NCI-H1694 treated with DMSO at 0.1 percent for 48 hours (cell line): ENCODE measurements around the gene RFT1.

Experiments used
- DNase-seq: peaks from one replicate; lab custom pipeline; 2025; lab: John Stamatoyannopoulos, UW

RFT1 gene

DNA sequence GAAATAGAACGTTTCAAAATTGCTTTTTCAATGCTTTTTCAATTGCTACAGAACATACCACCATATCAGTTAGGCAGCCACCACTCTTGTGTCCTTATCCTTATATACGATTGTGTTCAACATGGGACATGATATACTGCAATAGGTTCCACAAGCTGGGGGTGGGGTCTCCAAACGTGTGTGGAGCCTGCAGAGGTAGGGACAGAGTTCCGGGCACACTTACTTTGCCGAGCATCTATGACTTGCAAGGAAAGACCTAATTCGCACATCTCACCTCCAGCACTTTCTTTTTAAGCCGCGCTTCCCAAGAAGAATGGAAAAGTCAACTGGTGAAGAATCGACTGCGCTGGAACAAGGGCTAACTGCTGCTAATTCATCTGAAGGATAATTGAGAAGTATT lies 44.8 kb downstream of the RFT1 start:
- no peak for DNase-seq

DNA sequence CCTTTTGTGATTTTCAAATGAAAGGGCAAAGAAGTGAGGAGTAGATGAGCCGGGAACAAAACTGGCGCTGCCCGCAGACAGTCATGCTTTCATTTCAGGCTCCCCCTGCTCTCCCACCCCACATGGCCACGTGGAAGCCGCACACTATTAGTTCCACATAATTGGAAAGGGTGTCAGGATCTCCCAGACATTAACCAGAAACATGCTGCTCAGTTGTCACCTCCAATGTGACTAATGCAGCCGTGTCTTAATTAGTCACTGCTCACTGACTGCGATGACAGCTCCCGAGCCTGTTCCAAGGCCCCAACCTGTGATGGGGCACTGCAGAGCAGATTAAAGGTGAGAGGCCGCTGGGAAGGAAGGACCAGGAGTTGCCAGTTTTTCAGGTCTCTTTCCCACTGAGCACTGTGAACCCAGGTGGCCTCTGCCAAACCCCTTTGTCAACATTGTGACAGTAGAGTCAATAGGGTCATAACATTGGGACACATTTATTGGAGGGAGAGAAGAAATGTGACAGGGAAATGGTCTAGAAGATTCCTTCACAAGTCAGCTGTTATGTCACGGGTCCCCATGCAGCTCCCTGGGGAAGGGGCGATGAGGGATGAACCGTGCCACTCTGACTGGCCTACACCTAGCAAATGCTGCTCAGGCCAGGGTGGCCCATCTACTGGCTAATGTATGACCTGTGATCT lies 45.8 kb downstream of the RFT1 start:
- peak; percentile 25 for DNase-seq

DNA sequence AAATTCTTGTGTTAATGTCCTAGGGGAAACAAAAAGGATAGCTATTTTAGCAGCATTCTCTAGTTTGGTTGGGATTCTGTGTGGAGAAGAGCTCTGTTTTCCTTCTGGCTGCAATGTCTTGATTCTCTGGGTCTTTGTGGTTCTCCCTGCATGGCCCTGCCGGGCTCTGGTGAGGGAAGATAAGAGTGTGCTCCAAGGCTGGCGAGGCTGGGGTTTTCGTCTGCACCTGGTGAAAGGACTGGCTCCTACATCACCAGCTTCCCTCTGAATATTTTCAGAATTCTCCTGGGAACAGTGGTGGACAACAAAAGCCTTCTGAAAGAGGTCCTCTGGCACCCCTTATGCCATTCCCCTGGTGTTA lies 46.3 kb downstream of the RFT1 start:
- no peak for DNase-seq

DNA sequence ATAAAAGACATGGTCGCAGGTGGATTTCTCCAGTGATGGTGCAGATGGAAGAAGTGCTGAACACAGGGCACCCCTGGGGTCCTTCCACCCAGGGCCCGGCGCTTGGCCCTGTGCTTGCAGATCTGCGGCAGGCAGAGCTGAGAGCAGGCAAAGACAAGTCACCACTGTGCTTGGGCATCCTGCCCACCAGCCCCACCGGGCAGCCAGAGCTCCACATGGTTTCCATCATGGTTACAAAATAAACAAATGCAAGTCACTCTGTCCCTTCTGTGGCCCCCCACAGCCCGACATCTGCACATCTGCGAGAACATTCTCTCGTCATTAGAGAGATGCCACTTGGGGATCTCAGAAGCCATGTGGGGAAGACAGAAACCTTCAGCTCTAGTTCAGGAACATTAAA lies 46.7 kb downstream of the RFT1 start:
- peak; percentile 13 for DNase-seq

DNA sequence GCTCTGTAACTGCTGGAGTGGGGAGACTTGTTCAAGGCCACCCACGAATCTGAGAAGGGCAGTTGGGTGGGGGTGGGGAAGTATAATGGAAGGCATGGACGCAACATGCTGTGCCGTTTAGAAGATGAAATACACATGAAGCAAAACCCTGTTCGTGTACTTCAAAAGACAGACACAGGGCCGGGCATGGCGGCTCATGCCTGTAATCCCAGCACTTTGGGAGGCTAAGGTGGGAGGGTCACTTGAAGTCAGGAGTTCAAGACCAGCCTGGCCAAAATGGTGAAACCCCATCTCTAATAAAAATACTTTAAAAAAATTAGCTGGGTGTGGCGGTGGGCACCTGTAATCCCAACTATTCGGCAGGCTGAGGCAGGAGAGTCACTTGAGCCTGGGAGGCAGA lies 47.5 kb downstream of the RFT1 start:
- no peak for DNase-seq

DNA sequence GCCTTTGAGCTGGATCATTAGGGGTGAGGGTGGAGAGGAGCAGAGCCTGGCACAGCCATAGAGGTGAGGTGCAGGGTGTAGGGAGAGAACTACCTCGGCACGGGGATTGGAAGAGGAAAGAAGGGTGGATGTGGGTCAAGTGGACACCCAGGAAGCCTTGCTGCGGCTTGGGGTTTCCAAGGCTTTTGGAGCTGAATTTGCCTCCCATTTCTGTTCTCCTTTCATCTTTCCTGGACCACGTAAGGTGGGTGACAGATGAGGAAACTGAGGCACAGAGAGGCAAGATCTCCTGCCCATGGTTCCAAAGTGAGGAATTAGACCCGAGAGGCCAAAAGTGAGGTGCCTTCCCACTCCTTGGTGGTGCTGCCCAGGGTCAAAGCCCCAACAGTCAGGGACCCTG lies 48.9 kb downstream of the RFT1 start:
- no peak for DNase-seq

DNA sequence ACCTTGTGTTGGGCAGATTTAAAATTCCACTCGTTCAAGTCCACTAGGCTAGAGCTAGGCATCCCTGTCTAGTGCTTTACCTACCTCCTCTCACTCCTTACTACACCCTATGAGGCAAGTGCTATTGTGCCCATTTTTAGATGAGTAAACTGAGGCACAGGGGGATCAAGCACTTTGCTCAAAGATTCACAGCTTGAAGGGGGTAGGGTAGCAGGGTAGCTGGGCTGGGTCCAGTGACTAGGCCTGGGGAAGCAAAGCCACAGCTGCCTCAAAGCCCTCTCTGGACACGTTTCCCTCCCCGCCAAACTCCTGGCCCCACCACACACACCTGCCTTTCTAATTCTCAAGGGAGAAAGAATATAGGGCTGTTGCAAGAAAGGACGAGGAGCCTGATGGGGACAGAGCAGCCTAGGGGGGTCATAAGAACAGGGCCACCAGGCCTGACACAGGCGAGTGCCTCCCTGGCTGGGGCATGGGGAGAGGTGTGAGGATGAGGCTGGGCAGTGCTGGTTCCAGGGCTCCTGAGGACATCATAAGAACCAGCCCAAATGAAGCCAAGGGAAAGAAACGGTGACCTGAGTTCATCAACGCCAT lies 49.5 kb downstream of the RFT1 start:
- DNase-seq, result no peak

DNA sequence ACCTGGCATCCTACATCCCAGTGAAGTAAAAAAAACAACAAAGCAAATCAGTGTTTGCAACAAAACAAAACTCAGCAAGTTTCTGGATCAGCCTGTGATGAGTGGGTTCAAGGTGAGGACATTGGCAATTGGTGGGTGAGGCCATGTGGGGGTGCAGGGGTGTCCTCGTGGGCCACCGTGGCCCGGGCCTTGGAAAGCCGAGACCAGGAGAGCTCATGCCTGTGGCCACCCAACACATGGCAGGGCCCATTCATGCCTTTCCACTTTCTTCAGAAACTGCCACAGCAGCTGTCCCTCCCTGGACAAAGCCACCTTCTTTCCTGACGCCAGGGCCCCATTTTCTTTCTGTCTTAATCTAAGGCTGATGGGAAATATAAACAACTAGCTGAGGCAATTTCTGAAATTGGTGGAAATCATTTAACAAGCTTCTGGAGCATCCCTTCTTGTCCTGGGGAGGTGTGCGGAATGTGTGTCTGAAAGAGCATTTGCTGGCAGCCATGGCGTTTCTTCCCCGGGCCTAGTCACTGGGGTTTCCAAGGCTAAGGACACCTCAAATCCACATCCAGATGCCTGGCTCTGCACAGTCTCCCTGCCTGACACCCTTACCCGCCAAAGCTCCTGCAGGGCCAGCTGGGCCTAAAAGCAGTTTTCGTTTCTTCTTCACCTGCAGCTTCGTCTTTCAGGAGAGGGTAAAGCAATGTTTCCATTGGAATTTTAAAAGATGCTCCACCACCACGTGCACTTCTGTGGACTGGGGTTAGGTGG lies 50.3 kb downstream of the RFT1 start:
- no peak for DNase-seq

DNA sequence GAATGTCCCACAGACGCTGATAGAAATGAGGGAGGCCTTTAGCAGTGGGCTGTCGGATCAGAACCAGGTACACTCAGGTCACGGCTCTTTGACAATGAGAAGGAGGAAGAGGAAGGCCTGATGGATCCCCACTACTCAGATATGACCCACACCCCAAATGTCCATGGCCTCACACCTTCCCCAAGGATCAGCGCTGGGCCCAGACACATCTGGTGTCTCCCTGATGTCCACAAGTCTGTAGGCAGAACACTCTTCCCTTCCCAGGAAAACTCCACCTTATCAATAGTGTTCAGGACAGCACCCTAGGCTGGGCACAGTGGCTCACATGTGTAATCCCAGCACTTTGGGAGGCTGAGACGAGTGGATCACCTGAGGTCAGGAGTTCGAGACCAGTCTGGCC lies 51.1 kb downstream of the RFT1 start:
- DNase-seq, result no peak

DNA sequence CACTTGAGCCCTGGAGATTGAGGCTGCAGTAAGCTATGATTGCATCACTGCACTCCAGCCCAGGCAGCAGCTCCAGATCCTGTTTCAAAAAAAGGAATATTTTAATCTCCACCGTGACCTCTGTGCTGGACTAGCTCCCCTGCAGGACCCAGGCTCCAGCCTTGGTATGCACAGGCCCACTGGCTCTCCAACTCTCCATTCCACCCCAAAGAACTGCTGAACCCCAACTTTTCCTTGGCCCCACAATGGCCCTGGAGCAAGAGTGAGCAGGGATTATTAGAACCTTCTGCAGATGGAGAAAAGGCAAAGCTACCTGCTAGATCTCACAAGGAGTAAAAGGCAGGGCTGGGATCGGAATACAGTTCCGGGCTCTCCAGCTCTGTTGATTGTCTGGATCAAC lies 51.6 kb downstream of the RFT1 start:
- DNase-seq, result no peak

DNA sequence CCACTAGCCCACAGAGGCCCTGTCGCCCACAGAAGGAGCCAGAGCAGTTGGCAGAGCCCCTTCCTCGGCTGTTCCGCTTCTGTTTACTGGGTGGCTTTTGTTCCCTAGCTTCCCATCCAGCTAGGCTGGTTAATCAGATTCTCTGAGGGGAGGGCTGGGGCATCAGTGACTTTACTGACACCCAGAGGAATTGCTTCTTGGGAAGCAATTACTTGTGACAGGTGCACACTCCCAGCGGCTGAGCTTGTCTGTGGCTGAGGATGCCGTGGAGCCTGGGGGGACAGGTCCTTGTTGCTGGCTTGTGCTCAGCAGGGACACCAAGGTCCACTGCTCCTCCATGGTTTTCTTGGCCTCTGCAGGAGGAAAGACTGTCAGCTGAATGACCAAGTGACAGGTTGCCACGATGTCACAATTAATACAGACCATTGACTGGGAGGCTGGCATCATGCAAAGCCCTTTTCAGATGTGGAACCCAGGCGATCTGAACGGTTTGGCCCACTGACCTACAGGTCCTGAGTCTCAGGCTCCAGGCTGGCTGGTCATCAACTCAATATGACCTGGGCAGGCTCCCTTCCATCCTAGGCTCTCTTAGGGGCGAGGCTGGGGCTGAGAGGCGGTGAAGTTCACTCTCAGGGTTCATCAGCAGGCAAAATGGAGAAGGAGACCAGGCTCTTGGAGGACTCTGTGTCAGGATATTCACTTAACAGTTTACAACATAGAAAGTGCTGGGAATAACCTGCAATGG lies 52.6 kb downstream of the RFT1 start:
- DNase-seq, result no peak

DNA sequence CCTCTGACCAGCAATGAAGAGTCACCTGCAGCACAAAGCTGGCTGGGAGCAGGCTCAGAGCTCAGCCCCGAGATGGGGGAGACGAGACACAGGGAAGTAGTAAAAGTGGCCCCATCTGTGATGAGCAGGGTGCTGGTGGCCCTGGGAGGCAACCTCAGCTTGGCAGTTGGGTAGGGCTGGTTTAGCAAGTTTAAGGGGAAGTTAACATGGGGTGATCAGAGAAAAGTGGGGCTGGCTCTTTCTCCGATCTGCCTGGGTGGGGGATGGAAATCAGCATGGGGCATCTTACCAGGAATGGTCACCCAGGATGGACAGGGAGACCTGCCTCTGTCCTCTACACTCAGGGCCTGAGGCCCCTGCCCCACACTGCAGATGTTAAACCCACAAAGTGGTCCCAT lies 54.5 kb downstream of the RFT1 start:
- no peak for DNase-seq

DNA sequence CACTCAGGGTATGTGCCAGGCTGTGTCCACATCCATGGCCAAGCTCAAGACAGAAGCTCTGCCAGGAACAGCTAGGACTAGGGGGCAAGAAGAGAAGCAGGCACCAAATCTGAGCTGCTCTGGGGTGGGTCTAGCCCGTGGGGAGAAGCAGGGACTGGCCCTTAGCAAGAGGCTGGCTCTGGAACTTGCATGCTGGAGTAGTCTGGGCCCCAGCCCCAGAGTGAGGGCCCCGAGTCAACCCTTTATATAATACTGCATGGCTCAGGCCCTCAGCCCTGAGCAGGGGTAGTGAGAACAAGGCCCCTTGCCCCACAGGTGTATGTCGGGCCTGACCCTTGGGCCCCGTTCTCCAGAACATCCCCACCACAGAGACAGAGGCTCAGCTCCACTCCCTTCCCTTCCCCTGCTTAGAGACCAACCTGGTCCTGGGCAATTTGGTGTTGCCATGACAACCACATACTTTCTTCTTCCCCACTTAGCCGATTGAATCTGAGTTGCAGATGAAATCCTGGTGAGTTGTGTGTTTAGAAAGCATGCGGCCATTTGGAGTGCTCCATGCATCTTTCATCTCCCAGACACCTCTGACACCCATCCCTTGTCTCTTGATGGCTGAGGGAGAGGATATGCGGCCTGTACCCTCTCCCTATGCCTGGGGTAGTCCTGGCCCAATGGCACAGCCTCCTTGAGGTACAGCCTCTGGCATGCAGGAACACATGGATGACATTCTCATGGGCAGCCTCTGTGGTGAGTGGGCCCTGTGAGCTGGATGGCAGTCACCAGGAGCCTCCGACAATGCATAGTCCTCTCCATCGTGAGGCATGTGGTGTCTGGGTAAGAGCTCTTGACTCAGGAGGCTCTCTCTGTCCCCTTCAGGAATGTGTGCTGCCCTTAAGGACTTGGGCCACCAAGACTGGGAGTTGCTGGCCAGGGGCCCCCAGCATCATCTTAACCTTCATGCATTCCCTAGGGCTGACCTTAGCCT lies 55.2 kb downstream of the RFT1 start:
- DNase-seq, result no peak

DNA sequence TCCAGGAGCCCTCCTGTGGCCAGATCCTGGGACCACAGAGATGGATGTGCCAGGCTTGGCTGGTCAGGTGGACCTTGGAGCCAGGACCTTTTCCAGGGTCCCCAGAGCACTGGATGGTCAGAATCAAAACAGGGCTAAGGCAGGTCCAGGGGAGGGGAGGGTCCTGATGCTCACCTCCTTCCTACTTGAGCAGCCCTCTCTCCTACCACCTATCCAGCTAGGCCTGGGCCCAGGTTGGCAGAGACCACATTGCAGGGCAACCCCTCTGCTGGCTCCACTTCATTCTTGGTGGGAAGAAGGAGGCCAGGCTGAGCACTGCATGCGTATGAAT lies 55.9 kb downstream of the RFT1 start:
- DNase-seq, result no peak

DNA sequence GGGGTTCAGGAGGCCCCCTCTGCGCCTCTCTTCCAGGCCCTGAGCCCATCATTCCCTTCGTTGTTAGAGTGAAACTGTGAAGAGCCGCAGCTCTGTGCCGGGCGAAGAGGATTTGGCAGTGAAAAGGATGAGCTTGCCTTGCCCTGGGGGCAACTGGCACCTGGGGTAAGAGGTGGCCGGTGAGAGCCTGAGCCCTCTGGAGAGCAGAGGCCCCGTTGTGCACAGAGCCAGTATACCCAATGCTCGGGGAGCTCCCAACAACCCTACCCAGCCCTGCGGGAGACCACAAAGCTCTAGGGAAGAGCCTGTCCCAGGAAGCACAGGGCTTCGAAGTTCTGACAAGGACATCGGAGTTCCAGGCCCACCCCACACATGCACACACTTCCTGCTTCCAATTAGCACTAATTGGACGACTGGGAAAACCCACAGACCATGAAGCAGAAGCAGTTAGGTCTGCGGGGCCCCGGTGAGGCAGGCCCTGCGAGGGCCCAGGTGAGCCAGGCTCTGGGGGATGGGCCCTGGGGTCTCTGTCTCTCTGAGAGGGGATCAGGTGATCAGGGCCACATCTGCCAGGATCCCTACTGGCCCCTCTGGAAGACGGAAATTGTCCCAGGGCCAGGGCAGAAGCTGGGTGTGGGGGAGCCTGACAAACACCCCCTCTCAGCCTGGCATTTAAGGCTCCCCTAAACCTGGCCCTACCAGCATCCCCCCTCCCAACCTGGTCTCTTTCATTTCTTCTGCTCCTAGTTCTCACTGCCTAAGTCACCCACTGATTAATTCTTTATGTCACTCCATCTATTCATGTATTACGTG lies 56.5 kb downstream of the RFT1 start:
- DNase-seq, result no peak

DNA sequence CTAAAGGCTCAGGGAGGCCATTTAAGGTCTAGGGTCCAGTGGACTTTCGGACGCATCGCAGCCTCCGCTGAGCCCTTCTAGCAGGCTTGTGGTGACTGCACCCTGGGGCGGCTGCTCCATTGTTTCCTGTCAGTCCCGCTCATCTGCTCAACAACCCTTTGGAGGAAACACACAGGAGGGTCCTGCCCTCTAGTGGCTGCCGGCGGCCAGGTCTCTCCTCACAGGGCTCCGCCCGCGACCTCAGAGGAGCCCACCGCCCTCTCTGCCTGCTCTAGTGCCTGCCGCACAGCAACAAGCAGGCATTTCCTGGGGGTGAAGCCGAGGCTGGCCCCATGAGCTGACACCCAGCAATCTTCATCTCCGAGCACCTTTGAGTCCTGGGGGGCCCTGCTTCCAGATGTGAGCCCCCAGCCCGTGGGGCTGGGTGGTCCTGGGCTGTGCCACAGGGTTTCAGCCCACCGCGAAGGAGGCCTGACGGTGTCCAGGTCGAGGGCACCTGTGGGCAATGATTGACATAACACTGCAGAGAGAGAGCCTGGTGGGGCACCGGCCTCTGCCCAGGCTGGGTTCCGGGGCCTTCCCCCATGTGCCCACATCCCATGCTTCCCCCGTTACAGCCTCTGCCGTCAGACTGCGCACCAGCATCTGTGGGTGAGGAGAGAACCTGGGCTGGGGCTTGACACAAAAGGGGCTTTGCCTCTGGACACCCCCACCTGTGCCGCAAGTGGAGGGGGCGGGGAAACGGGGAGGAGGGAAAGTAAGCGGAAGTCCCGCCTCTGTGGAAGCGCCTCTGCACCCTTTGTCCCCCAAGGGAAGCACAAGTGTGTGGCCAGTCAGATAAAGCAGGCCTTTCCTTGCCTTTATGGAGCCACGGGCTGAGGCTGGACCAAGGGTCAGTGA lies 57.3 kb downstream of the RFT1 start:
- peak; percentile 35 for DNase-seq

DNA sequence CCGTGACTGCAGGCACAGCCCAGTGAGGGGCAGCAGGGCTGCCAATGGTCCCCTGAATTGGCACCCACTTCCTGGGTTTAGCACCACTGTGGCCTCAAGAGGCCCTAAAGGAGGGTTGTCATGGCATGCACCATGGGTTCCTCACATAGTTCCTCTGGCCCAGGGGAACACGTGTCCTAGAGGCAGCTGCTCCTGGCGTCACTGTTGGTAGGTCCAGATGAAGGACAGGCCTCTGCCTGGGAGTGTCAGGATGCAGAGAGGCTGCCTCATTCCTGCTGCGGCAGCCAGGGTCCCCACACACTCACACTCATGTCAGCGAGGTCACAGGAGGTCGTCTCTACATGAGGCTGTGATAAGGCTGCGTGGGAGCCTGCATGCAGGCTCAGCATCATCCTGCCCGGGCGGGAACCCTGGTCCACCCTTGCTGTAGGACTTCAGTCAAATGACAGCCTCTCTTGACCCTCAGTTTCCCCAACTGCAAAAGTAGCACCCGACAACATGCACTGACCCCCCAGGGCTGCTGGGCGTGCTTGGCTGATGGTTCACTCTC lies 58.3 kb downstream of the RFT1 start:
- DNase-seq, result no peak

DNA sequence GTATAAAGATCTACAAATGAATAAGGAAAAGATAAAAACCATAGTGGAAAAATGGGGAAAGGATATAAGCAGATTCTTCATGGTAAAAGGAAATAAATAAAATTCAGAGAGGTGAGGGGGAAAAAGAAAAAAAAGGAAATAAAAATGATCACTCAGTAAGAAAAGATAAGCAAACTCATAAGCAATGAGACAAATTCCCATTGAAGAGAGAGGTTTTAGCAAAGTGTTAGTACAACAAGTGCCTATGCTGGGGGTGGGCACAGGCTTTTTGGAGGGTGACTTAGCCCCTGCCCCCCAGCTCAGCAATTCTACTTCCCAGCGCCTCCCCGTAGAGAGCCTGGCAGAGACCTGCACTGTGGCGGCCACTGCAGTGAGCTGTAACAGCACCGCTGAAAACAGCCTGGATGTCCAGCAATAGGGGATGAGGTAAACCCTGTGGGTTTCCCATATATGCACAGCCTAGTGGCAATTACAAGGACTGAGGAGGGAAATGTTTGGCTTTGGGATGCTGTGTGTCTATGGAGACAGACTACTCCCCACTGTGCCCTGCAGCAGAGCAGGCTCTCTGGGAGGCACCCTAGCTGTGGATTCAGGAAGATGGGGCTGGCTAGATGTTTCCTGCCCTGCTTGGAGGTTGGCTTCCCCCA lies 60.7 kb downstream of the RFT1 start:
- DNase-seq, result no peak

DNA sequence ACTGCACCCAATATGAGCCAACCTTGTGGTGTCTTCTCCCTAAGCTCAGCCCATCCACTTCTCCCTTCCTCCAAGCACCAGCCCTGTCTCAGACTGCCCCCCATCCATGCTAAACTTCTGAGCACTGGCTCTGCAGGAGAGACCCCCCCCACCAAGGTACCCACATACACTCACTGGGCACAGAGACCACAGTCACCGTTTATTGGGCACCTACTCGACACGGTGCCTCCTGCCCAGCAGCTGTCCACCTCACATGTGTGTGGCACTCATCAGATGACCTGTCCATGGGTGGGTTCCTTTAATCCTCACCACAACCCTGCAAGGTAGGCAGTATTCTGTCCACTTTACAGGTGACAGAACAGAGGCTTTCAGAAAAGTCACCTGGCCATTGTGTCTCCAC lies 62.1 kb downstream of the RFT1 start:
- DNase-seq, result no peak
